ENCODE measurements around the gene WDR70.
"Not testable (repeated sequence)": the region's sequence is repeated elsewhere in the genome, so short reads cannot be mapped to it uniquely, and the experiment has no call there.

GRCh38 chr5:37593292-37593691 is 214.2 kb downstream of the WDR70 start:
- TF ChIP-seq PRDM15 (CRISPR knock-in tag; IDR thresholded peaks at IDR 0.05); EZH2 (IDR thresholded peaks at IDR 0.05; ENCODE audit: borderline replicate concordance, control insufficient read depth, low read depth, low read length); TCF7 (IDR thresholded peaks at IDR 0.05; ENCODE audit: borderline replicate concordance); SMC3 (IDR thresholded peaks at IDR 0.05; ENCODE audit: borderline replicate concordance, low read length); MEF2B (IDR thresholded peaks at IDR 0.05; ENCODE audit: partially characterized antibody, poor library complexity, severe bottlenecking); RFX5 (IDR thresholded peaks at IDR 0.05; ENCODE audit: low read depth, low read length); CTCF (IDR thresholded peaks at IDR 0.05 in 2 of 3, conservative IDR thresholded peaks at IDR 0.05 in 1 of 3; ENCODE audit: control insufficient read depth in 2 of 3, extremely low read depth in 1 of 3, insufficient read depth in 1 of 3, low read depth in 3 of 3, low read length in 3 of 3); FOXK2 (IDR thresholded peaks at IDR 0.05); SMARCA5 (IDR thresholded peaks at IDR 0.05); PBX3 (IDR thresholded peaks at IDR 0.05; ENCODE audit: insufficient replicate concordance, low read depth, low read length); POLR2A (IDR thresholded peaks at IDR 0.05; ENCODE audit: low read depth, low read length): not testable (repeated sequence)

Measured in GM12878 (cell line).